AG04450 (cell line): ENCODE results near the gene ANAPC15. TPM values are rescaled to one million over a fixed set of nuclear protein-coding genes. Genes with fewer than 3 reads are reported as not detected.

Experiments used
- CTCF ChIA-PET: fragments of 300-600, 350-600 bp; formaldehyde crosslinking; extraction: SDS; loops from one replicate; lab custom pipeline; 2022; ENCODE audit warnings: antibody characterized with exemption, inconsistent platforms; lab: Charles Lee
- POLR2A ChIA-PET: fragments of 350-600 bp; formaldehyde crosslinking; extraction: SDS; loops from one replicate; lab custom pipeline; 2021; ENCODE audit warnings: antibody characterized with exemption, inconsistent platforms; lab: Yijun Ruan, JAX
- DNase-seq: peaks from one replicate; pipeline ENCODE4 v3.0.0-alpha.2; 2011; ENCODE audit warnings: low read depth, low spot score
- H3K27ac ChIP-seq: one replicate; pipeline ENCODE4 v1.5.1; 2012; ENCODE audit warnings: low read depth, low read length, control low read depth
- H3K27me3 ChIP-seq: one replicate; pipeline ENCODE4 v1.6.0; 2012; ENCODE audit warnings: low read length; ENCODE audit not compliant: control insufficient read depth, insufficient read depth
- H3K4me3 ChIP-seq: 2 replicates; pipeline ENCODE4 v1.5.1; 2011; ENCODE audit warnings: mild to moderate bottlenecking, low read depth, low read length, control low read depth
- H3K9me3 ChIP-seq: 2 replicates; pipeline ENCODE4 v1.5.1; 2012; ENCODE audit warnings: low read length; ENCODE audit not compliant: control insufficient read depth, insufficient read depth
- polyA plus RNA-seq: library from polyadenylated mRNA; depleted of rRNA; stranded (reverse); fragments of >200 nt; gene quantifications from 2 replicates; pipeline ENCODE4 v1.2.3, GENCODE V29; 2011; rRNA removed
- small RNA-seq: library from RNA; depleted of rRNA; stranded (forward); fragments of <200 nt; gene quantifications from one replicate; pipeline ENCODE3, GENCODE V24; 2012; ENCODE audit warnings: low read depth; ENCODE audit not compliant: insufficient read length
- TF ChIP-seq, protein P1 (sequence below): IDR thresholded peaks from 2 replicates; pipeline ENCODE4 v1.5.1; 2011; ENCODE audit warnings: low read depth, low read length, control low read depth, inconsistent platforms

ANAPC15 gene
- polyA plus RNA-seq, 1 experiment: 54.5 TPM

DNA sequence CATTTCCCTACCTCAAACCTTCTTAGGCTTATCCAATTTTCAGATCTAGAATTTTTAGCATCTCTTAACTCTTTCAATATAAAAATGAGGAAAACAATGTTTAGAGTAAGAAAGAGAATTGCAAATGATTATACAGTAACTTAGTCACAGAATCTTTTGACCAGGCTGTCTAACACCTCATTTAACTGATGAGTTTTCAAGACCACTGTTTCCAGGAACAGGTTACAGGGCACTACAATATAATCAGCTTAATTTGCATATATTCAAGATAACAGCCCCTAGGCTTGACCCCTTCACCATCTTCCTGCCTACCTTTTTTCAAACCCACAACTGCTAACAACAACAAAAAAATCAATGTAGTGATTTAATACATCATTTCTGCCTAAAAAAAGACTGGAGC, 44.8 kb downstream of the ANAPC15 start:
- no peak for DNase-seq
- no peak overlapping the region for H3K27ac ChIP-seq
- H3K27me3 ChIP-seq: no peaks in the 10 kb centered on the region
- CTCF ChIA-PET: interaction anchor here (0.6 to 1.7 kb wide), 4 partner anchors 23 to 113 kb away, joined by 4 to 16 read pairs (median 8); no protein-coding TSS in a partner anchor
- POLR2A ChIA-PET: interaction anchor here (1.1 kb wide), 1 partner anchor 27 kb away, joined by 3 read pairs; no protein-coding TSS in a partner anchor
- H3K4me3 ChIP-seq: no peak overlapping the region
- TF ChIP-seq, protein P1, sequence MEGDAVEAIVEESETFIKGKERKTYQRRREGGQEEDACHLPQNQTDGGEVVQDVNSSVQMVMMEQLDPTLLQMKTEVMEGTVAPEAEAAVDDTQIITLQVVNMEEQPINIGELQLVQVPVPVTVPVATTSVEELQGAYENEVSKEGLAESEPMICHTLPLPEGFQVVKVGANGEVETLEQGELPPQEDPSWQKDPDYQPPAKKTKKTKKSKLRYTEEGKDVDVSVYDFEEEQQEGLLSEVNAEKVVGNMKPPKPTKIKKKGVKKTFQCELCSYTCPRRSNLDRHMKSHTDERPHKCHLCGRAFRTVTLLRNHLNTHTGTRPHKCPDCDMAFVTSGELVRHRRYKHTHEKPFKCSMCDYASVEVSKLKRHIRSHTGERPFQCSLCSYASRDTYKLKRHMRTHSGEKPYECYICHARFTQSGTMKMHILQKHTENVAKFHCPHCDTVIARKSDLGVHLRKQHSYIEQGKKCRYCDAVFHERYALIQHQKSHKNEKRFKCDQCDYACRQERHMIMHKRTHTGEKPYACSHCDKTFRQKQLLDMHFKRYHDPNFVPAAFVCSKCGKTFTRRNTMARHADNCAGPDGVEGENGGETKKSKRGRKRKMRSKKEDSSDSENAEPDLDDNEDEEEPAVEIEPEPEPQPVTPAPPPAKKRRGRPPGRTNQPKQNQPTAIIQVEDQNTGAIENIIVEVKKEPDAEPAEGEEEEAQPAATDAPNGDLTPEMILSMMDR: no peak
- no peaks in the 10 kb centered on the region for H3K9me3 ChIP-seq

DNA sequence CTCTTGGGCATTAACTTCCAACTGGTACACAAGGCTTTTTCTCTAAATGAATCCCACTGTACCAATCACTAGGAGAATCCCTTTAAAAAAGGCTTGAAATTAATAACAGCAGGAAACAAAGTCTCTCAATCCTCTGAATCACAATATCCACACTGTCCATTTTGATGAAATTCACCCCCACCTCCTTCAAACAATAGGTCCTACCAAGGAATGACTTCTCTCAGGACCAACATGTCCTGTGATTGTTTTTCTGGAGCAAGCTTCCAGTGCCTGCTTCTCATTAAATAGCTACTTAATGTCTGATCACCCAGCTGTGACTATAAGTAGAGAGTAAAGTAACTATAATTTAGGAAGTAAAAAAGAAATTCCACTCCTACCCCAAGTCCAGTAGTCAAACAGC, 45.2 kb downstream of the ANAPC15 start:
- H3K9me3 ChIP-seq: no peaks in the 10 kb centered on the region
- H3K27me3 ChIP-seq: no peaks in the 10 kb centered on the region
- no peak overlapping the region for H3K4me3 ChIP-seq
- H3K27ac ChIP-seq: peak overlapping the region; percentile 3
- ChIA-PET POLR2A (interaction anchor here (0.9 to 1.1 kb wide), 2 partner anchors 23 to 27 kb away, joined by 3 to 8 read pairs; no protein-coding TSS in a partner anchor), CTCF (interaction anchor here (0.6 to 1.7 kb wide), 3 partner anchors 24 to 86 kb away, joined by 6 to 16 read pairs (median 10); no protein-coding TSS in a partner anchor)
- TF ChIP-seq, protein P1: no peak
- DNase-seq: no peak

DNA sequence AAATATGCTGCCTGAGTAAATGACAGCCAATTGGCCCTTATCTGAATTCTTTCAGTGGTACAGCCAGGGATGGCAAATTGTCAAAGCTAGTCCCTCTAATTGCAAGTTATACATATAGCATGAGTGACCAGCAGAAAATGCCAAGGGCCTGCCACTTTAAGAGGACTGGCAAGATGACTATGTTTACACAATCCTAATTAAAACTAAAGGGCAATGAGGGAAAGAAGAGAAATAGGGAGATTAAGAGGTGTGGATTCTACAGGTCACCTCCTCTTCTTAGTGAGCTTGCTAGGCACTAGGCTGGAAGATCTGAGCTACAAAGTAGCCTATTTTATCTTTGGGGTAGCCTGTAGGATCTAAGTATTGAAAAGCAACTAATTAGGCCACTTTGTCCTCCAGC, 45.6 kb downstream of the ANAPC15 start:
- no peak for DNase-seq
- ChIA-PET CTCF (interaction anchor here (1.3 to 1.7 kb wide), 2 partner anchors 24 to 42 kb away, joined by 6 to 16 read pairs; no protein-coding TSS in a partner anchor), POLR2A (interaction anchor here (0.9 to 1.1 kb wide), 2 partner anchors 23 to 26 kb away, joined by 3 to 8 read pairs; no protein-coding TSS in a partner anchor)

DNA sequence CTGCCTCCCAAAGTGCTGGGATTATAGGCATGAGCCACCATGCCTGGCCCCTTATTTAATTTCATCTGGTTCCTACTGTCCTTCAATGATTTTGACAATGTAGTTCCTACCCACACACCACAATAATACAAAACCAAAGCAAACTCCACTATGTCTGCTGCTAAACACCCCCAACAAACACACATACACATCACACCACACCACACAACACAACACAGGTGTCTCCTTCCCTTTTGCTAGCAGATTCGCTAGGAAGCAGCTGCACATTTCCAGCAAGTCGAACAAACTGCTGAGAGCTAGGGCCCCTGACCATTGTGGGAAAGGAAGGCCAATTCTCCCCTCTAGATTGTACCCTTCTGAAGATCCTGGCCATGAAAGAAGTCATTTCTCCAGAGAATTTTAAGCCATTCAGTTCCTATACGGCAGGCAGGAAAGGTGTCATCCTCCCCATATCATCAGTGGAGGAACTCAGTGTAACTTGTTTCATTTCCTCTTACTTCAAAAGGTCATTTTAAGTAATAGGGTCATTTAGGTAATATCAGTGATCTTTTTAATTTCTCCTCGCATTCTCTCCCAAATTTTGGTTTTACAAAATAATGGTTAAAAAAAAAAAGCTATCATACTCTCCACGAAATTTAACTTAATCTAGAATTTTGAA, 50.6 kb downstream of the ANAPC15 start:
- Histone ChIP-seq H3K27me3 (no peaks in the 10 kb centered on the region), H3K4me3 (no peak overlapping the region), H3K9me3 (no peaks in the 10 kb centered on the region), H3K27ac (no peak overlapping the region)
- CTCF ChIA-PET: interaction anchor here (1.0 kb wide), 1 partner anchor 37 kb away, joined by 3 read pairs; no protein-coding TSS in a partner anchor
- TF ChIP-seq, protein P1: no peak
- POLR2A ChIA-PET: interaction anchor here (0.6 kb wide), 1 partner anchor 51 kb away, joined by 3 read pairs; no protein-coding TSS in a partner anchor
- no peak for DNase-seq

More for the DNA sequence above, 45.6 kb downstream of the ANAPC15 start:
- TF ChIP-seq, protein P1: no peak
- no peaks in the 10 kb centered on the region for H3K9me3 ChIP-seq
- H3K27ac ChIP-seq: peak overlapping the region; percentile 3
- no peak overlapping the region for H3K4me3 ChIP-seq
- no peaks in the 10 kb centered on the region for H3K27me3 ChIP-seq

Small RNA genes lying within 50 kb of the gene (small RNA-seq; reads per million reads assigned to genes)
- gene MIR3165: not detected

Other genes starting within 250 kb of the ANAPC15 start
- gene DEFB131B, start 234.2 kb downstream of the ANAPC15 start, polyA plus RNA-seq: not detected in 2 replicates
- 3.1 TPM in 2 replicates for gene XNDC1N, start 184.1 kb downstream of the ANAPC15 start, polyA plus RNA-seq
- gene RNF121, start 183.6 kb downstream of the ANAPC15 start, polyA plus RNA-seq: 47.3 and 47.8 TPM in 2 replicates
- 2.2 and 2.5 TPM in 2 replicates for gene IL18BP, start 113.8 kb downstream of the ANAPC15 start, polyA plus RNA-seq
- gene NUMA1, start 32.2 kb downstream of the ANAPC15 start, polyA plus RNA-seq: 79.5 and 90.7 TPM in 2 replicates
- 7.8 and 8.6 TPM in 2 replicates for gene LRRC51, start 31.8 kb downstream of the ANAPC15 start, polyA plus RNA-seq
- gene LAMTOR1, start 9.4 kb downstream of the ANAPC15 start, polyA plus RNA-seq: 89.1 and 120 TPM in 2 replicates
- not detected in 2 replicates for gene TOMT, start 6.8 kb downstream of the ANAPC15 start, polyA plus RNA-seq
- 0.24 and 0.25 TPM in 2 replicates for gene FOLR3, start 23.0 kb upstream of the ANAPC15 start, polyA plus RNA-seq
- 0.19 and 0.21 TPM in 2 replicates for gene FOLR1, start 79.4 kb upstream of the ANAPC15 start, polyA plus RNA-seq
- gene FOLR2, start 104.1 kb upstream of the ANAPC15 start, polyA plus RNA-seq: not detected in 2 replicates
- 79.8 and 85.3 TPM in 2 replicates for gene INPPL1, start 112.1 kb upstream of the ANAPC15 start, polyA plus RNA-seq
- gene PHOX2A, start 131.5 kb upstream of the ANAPC15 start, polyA plus RNA-seq: not detected in 2 replicates